Measurements from ENCODE around the gene FSTL3. TPM values are rescaled to one million over a fixed set of nuclear protein-coding genes. Genes with fewer than 3 reads are reported as not detected.

The FSTL3 gene
- total and polyA plus RNA-seq, 10 of the 15 experiments (the other 5 are each of a cell fraction or from before 2014, with no cell fraction given) = 0.42 to 13.5 (median 3.6) TPM

GRCh38 chr19:645912-646778 lies 30.0 kb upstream of the FSTL3 start:
- POLR2A ChIA-PET = no interaction called here
- Histone ChIP-seq H2AFZ (ENCODE audit: control insufficient read depth, low read depth, low read length) (no peak overlapping the region), H3K27me3 (replicated peaks in 1 of 2; ENCODE audit: control insufficient read depth in 2 of 2, insufficient read depth in 2 of 2, low read length in 1 of 2) (no peaks in the 10 kb centered on the region), H3K9ac (ENCODE audit: control insufficient read depth, insufficient read depth, low read length) (no peak overlapping the region), H4K20me1 (ENCODE audit: control insufficient read depth, insufficient read depth) (no peaks in the 10 kb centered on the region), H3K4me1 (ENCODE audit: control insufficient read depth, insufficient read depth, low read length) (no peaks in the 10 kb centered on the region), H3K36me3 (ENCODE audit: control insufficient read depth in 2 of 2, insufficient read depth in 2 of 2, low read length in 1 of 2) (peaks cover 3 to 32% of the 10 kb centered on the region in 2 experiments; a peak in 3 of 4 replicates), H3K27ac (ENCODE audit: control insufficient read depth, insufficient read depth) (no peak overlapping the region), H3K4me3 (no peak overlapping the region), H3K4me2 (ENCODE audit: control insufficient read depth, insufficient read depth) (no peak overlapping the region), H3K79me2 (ENCODE audit: control insufficient read depth, insufficient read depth, low read length) (no peaks in the 10 kb centered on the region), H3K9me3 (replicated peaks; ENCODE audit: control insufficient read depth, insufficient read depth, low read length) (no peaks in the 10 kb centered on the region)
- WGBS (ENCODE audit: insufficient coverage, insufficient replicate concordance, low lambda C conversion rate, missing lambda C conversion rate) = 95% methylated on average over 58 of the region's 62 CpGs
- DNase-seq (ENCODE audit: low read depth, low spot score) = no peak
- RAD21 ChIA-PET (ENCODE audit: unreplicated experiment) = no interaction called here
- ATAC-seq = no peak; the same call in 2 of the 3 replicates
- no peak for TF ChIP-seq PAX8 (IDR thresholded peaks at IDR 0.05)
- no peak for TF ChIP-seq PRDM15 (CRISPR knock-in tag; IDR thresholded peaks at IDR 0.05)
- TF ChIP-seq NFXL1 (IDR thresholded peaks at IDR 0.05; ENCODE audit: borderline replicate concordance) = no peak
- TF ChIP-seq KLF5 (IDR thresholded peaks at IDR 0.05; ENCODE audit: partially characterized antibody) = no peak
- TF ChIP-seq POLR2A (IDR thresholded peaks at IDR 0.05; ENCODE audit: low read depth, low read length) = peak; percentile 45
- no peak for TF ChIP-seq SIX5 (IDR thresholded peaks at IDR 0.05; ENCODE audit: low read depth, low read length, severe bottlenecking)
- no peak for TF ChIP-seq LARP7 (IDR thresholded peaks at IDR 0.05)
- no peak for TF ChIP-seq BACH1 (IDR thresholded peaks at IDR 0.05; ENCODE audit: borderline replicate concordance)
- TF ChIP-seq CEBPZ (IDR thresholded peaks at IDR 0.05; ENCODE audit: low read depth, low read length) = no peak
- SMC1A ChIA-PET (ENCODE audit: uncharacterized antibody, unreplicated experiment) = no interaction called here
- FAIRE-seq = no peak
- in situ Hi-C loops (cut with MboI) = no loop called here
- CTCF ChIA-PET = no interaction called here
- intact Hi-C loops (cut with micrococcal nuclease; ENCODE audit: unreplicated experiment) = no loop called here
- no TSS peak for BruUV-seq (replicated peaks)

Measured in GM12878 (cell line).